HCT116 (cell line): Measurements from ENCODE around the gene FAM167B. TPM values are rescaled to one million over a fixed set of nuclear protein-coding genes. Genes with fewer than 3 reads are reported as not detected.

ENCODE experiments used
- ATAC-seq: fragments of 200-7000 bp; cut with Tn5 transposase; 2 replicates; pipeline ENCODE4 v1.9.1; 2020; ENCODE audit warnings: mild to moderate bottlenecking, moderate library complexity
- BruUV-seq: library from RNA; stranded (reverse); fragments of 400-500 nt; replicated peaks from 2 replicates; lab custom pipeline; 2021; lab: Mats Ljungman, UMichigan
- CTCF ChIA-PET: fragments of 300-600 bp; sonication (Branson Sonifier 250); formaldehyde crosslinking; loops from one replicate; lab custom pipeline; 2021; ENCODE audit warnings: antibody characterized with exemption; lab: Charles Lee
- POLR2A ChIA-PET: fragments of 300-600, 350-600 bp; sonication (Branson Sonifier 250); formaldehyde crosslinking; loops from one replicate; lab custom pipeline; 2021; ENCODE audit warnings: antibody characterized with exemption; lab: Charles Lee
- RAD21 ChIA-PET, 2 experiments: fragments of 300-600 bp; sonication (Branson Sonifier 250); formaldehyde crosslinking; loops; one replicate each; lab custom pipeline; 2023; ENCODE audit warnings: low total read pairs in 2 of 2; ENCODE audit not compliant: uncharacterized antibody in 2 of 2, unreplicated experiment in 2 of 2, low non-redundant PET in 1 of 2; lab: Charles Lee
- DNase-seq: peaks from one replicate; pipeline ENCODE4 v3.0.0-alpha.2; 2010; ENCODE audit warnings: low read depth, low spot score
- H2AFZ ChIP-seq: fragments of 200-600 bp; shearing (Covaris generic), sonication (generic); 2 replicates; pipeline ENCODE4 v1.6.1; 2017; ENCODE audit warnings: low read depth, mixed run types, mixed read lengths, antibody characterized with exemption, low read length; ENCODE audit not compliant: poor library complexity, severe bottlenecking
- H3K27ac ChIP-seq: 2 replicates; pipeline ENCODE4 v1.5.1; 2012; ENCODE audit warnings: low read depth, low read length
- H3K27me3 ChIP-seq: fragments of 200-600 bp; sonication (generic); 2 replicates; pipeline ENCODE4 v1.6.1; 2016; ENCODE audit warnings: mixed run types, low read length, mixed read lengths; ENCODE audit not compliant: insufficient read depth
- H3K36me3 ChIP-seq, 2 experiments: fragments of 200-500 bp in 1 of 2; fragments of 200-600 bp in 1 of 2; sonication (Bioruptor generic) in 1 of 2; sonication (generic) in 1 of 2; 2 replicates each; pipeline versions ENCODE4 v1.5.1 to v1.6.1; 2014 to 2016; ENCODE audit warnings: low read length in 2 of 2, inconsistent platforms in 1 of 2, mixed read lengths in 1 of 2, mixed run types in 1 of 2; ENCODE audit not compliant: insufficient read depth in 2 of 2, control insufficient read depth in 1 of 2
- H3K4me1 ChIP-seq, 2 experiments: fragments of 200-600 bp in 1 of 2; sonication (generic) in 1 of 2; 2 replicates each; pipeline versions ENCODE4 v1.5.1 to v1.6.1; 2012 to 2017; ENCODE audit warnings: low read length in 2 of 2, inconsistent platforms in 1 of 2, mild to moderate bottlenecking in 1 of 2, mixed read lengths in 1 of 2, mixed run types in 1 of 2, moderate library complexity in 1 of 2; ENCODE audit not compliant: insufficient read depth in 2 of 2, control insufficient read depth in 1 of 2
- H3K4me2 ChIP-seq: fragments of 200-600 bp; sonication (generic); 2 replicates; pipeline ENCODE4 v1.6.1; 2017; ENCODE audit warnings: mixed run types, low read length, mixed read lengths
- H3K4me3 ChIP-seq, 2 experiments: fragments of 200-600 bp in 1 of 2; sonication (generic) in 1 of 2; replicated peaks in 1 of 2; 2 replicates each; pipeline ENCODE4 v1.5.1; 2011 to 2016; ENCODE audit warnings: low read length in 2 of 2, control low read depth in 1 of 2, low read depth in 1 of 2, mild to moderate bottlenecking in 1 of 2, mixed read lengths in 1 of 2, mixed run types in 1 of 2
- H3K79me2 ChIP-seq: fragments of 200-600 bp; sonication (generic); 2 replicates; pipeline ENCODE4 v1.6.1; 2017; ENCODE audit warnings: mild to moderate bottlenecking, mixed run types, low read length, moderate library complexity, mixed read lengths; ENCODE audit not compliant: insufficient read depth
- H3K9ac ChIP-seq: fragments of 200-600 bp; sonication (generic); 2 replicates; pipeline ENCODE4 v1.6.1; 2016; ENCODE audit warnings: low read length, mixed read lengths
- H3K9me2 ChIP-seq: fragments of 200-600 bp; sonication (generic), shearing (Covaris generic); 2 replicates; pipeline ENCODE4 v1.6.1; 2017; ENCODE audit warnings: mixed run types, mild to moderate bottlenecking, moderate library complexity; ENCODE audit not compliant: insufficient read depth
- H3K9me3 ChIP-seq, 2 experiments: fragments of 200-500 bp in 1 of 2; fragments of 200-600 bp in 1 of 2; sonication (Bioruptor generic) in 1 of 2; sonication (generic) in 1 of 2; 2 replicates each; pipeline ENCODE4 v1.6.1; 2014 to 2017; ENCODE audit warnings: low read length in 2 of 2, mixed read lengths in 2 of 2, inconsistent platforms in 1 of 2, low read depth in 1 of 2, mild to moderate bottlenecking in 1 of 2, mixed run types in 1 of 2, moderate library complexity in 1 of 2; ENCODE audit not compliant: control insufficient read depth in 1 of 2, insufficient read depth in 1 of 2
- H4K20me1 ChIP-seq: fragments of 200-600 bp; sonication (generic), shearing (Covaris generic); 2 replicates; pipeline ENCODE4 v1.6.1; 2017; ENCODE audit warnings: mixed run types, mild to moderate bottlenecking, moderate library complexity; ENCODE audit not compliant: insufficient read depth
- CBX3 ChIP-seq: IDR thresholded peaks from 2 replicates; pipeline ENCODE4 v1.6.1; 2012; ENCODE audit warnings: low read depth
- CEBPB ChIP-seq: IDR thresholded peaks from 2 replicates; pipeline ENCODE4 v1.6.1; 2012; ENCODE audit warnings: low read depth
- ELF1 ChIP-seq: IDR thresholded peaks from 2 replicates; pipeline ENCODE4 v1.6.1; 2012; ENCODE audit warnings: low read depth, borderline replicate concordance
- EZH2 ChIP-seq: fragments of 200-600 bp; sonication (generic); IDR thresholded peaks from 2 replicates; pipeline ENCODE4 v1.6.1; 2017; ENCODE audit warnings: antibody characterized with exemption, mixed run types
- FOSL1 ChIP-seq: IDR thresholded peaks from 2 replicates; pipeline ENCODE4 v1.6.1; 2012; ENCODE audit warnings: low read depth
- JUND ChIP-seq: IDR thresholded peaks from 2 replicates; pipeline ENCODE4 v1.6.1; 2012
- POLR2AphosphoS5 ChIP-seq: IDR thresholded peaks from 2 replicates; pipeline ENCODE4 v1.6.1; 2011; ENCODE audit warnings: mild to moderate bottlenecking, low read depth, low read length, moderate library complexity
- SP1 ChIP-seq: IDR thresholded peaks from 2 replicates; pipeline ENCODE4 v1.6.1; 2012; ENCODE audit warnings: low read depth
- YY1 ChIP-seq: IDR thresholded peaks from 2 replicates; pipeline ENCODE4 v1.6.1; 2011; ENCODE audit warnings: low read length, low read depth, moderate library complexity, mild to moderate bottlenecking; ENCODE audit not compliant: insufficient replicate concordance; ENCODE audit errors: extremely low read depth
- ZFX ChIP-seq: fragments of 450-650 bp; IDR thresholded peaks from 2 replicates; pipeline ENCODE4 v1.6.1; 2017
- ZNF274 ChIP-seq: fragments of 200-500 bp; sonication (Bioruptor generic); IDR thresholded peaks from 2 replicates; pipeline ENCODE4 v1.6.1; 2014; ENCODE audit warnings: mild to moderate bottlenecking, low read depth, low read length, inconsistent platforms
- intact Hi-C: fragments of 100-400 bp; cut with micrococcal nuclease; formaldehyde crosslinking; loops from 2 replicates; pipeline ENCODE4 v1.10.0; 2022
- total RNA-seq: library from RNA; stranded (reverse); gene quantifications from one replicate; pipeline ENCODE4 v1.2.1, GENCODE V29; 2021; ENCODE audit not compliant: unreplicated experiment
- TF ChIP-seq, protein P1 (sequence below): IDR thresholded peaks from 2 replicates; pipeline ENCODE4 v1.6.1; 2011; ENCODE audit warnings: mild to moderate bottlenecking, low read length, moderate library complexity; ENCODE audit not compliant: insufficient replicate concordance; ENCODE audit errors: extremely low read depth
- TF ChIP-seq, protein P2 (sequence below), 3 experiments: fragments of 200-600 bp in 1 of 3; sonication (generic) in 1 of 3; IDR thresholded peaks in 2 of 3; conservative IDR thresholded peaks in 1 of 3; 2 replicates each; pipeline ENCODE4 v1.5.1; 2012 to 2017; ENCODE audit warnings: low read depth in 2 of 3, low read length in 2 of 3, antibody characterized with exemption in 1 of 3, borderline replicate concordance in 1 of 3, control low read depth in 1 of 3, mild to moderate bottlenecking in 1 of 3, mixed read lengths in 1 of 3, mixed run types in 1 of 3, moderate library complexity in 1 of 3; ENCODE audit not compliant: insufficient read depth in 1 of 3

Gene FAM167B
- total RNA-seq, 1 experiment from 2014 or later: 0.42 TPM

DNA sequence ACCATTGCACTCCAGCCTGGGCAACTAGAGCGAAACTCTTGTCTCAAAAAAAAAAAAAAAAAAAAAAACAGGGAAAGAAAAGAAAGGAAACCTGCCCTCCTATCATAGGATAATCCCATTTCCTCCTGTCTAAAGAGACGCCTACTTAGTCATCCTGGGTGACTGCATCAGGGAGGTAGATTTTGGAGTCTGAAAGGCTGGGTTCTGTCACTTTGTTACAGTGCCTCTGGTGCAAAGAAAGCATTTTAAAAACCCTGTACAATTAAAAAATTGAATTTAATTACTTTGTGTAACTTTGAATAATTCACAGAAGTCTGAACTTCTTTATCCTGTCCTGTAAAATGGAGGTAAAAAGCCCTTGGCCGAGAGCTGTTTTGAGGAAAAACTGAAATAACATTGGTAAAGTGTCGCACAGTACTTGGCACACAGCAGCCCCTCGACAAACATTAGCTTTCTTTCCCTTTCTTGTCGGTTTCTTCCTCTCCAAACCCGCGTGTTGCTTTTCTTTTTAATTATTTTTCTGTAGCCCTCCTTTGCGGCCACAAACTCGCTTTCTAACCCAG is 44.2 kb downstream of the FAM167B start:
- Histone ChIP-seq H3K79me2 (peaks cover 42% of the 10 kb centered on the region), H3K27me3 (no peaks in the 10 kb centered on the region), H3K36me3 (no peaks in the 10 kb centered on the region), H3K4me1 (peaks cover 15 to 32% of the 10 kb centered on the region in 2 experiments), H4K20me1 (no peaks in the 10 kb centered on the region), H3K27ac (peak overlapping the region; percentile 97), H3K4me3 (peak overlapping the region; percentile 98 to 100), H3K9me2 (no peaks in the 10 kb centered on the region), H3K9me3 (no peaks in the 10 kb centered on the region), H3K4me2 (peak overlapping the region; percentile 95), H3K9ac (peak overlapping the region; percentile 94), H2AFZ (peak overlapping the region; percentile 62)
- ATAC-seq: peak; percentile 27; the same call in 1 of the 2 replicates
- ChIA-PET CTCF (interaction anchor here (0.6 to 1.4 kb wide), 6 partner anchors 13 to 110 kb away, joined by 3 to 7 read pairs (median 4); no protein-coding TSS in a partner anchor), RAD21 (interaction anchor here in 1 of 2 experiments (0.7 kb wide), 1 partner anchor 58 kb away, joined by 4 read pairs; no protein-coding TSS in a partner anchor), POLR2A (interaction anchor here (0.7 to 1.4 kb wide), 3 partner anchors 16 to 50 kb away, joined by 3 to 8 read pairs (median 5); partner anchors contain the start of gene MARCKSL1)
- intact Hi-C loops: loop anchor here (5.0 kb wide), 1 partner anchor 74 kb away; no protein-coding TSS in a partner anchor
- TSS peak; percentile 99 for BruUV-seq
- TF ChIP-seq YY1 (no peak), ELF1 (no peak), FOSL1 (peak; percentile 44; the same call in 1 of the 2 replicates)
- no peak for DNase-seq

DNA sequence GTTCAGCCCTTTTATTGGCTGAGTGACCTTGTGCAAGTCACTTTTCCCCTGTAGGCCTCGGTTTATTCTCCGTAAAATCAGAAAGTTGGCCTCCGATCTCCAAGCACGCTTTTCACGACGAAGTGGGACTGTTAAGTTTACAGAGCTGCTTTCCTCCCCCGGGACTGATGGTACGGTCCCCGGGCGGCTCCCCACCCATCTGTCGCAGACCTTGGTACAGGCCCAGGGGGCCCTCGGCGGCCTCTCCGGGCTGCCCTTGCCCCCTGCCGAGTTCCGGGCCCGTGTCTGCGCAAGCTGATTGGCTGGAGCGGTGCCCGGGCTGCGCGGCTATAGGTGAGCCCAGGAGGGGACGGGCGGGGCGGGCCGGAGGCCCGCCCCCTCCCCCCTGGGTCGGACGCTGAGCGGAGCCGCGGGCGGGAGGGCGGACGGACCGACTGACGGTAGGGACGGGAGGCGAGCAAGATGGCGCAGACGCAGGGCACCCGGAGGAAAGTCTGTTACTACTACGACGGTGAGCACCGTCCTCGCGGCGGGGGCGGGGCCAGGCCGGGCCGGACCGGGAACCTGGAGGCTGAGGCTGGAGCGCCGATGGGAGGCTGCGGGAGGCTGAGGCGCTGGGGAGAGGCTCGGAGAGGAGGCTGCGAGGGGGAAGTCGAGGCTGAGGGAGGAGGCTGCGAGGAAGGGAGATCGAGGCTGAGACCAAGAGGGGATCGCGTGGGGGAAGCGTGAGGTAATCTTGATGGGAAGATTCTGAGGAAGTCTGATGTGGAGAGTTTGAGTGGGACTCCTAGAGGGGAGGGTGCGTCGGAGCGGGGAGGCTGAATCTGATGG is 44.9 kb downstream of the FAM167B start, which contains the start of gene HDAC1:
Gene HDAC1 (plus strand): TSS at position 376 of the 831 bp plus-strand sequence. CDS start 87 bp downstream, at position 463.
- RAD21 ChIA-PET: no interaction called here
- H3K9me3 ChIP-seq: no peaks in the 10 kb centered on the region
- CTCF ChIA-PET: interaction anchor here (0.6 to 1.4 kb wide), 3 partner anchors 12 to 76 kb away, joined by 3 to 7 read pairs (median 4); no protein-coding TSS in a partner anchor
- DNase-seq (peak; percentile 91), ATAC-seq (peak; percentile 95)
- H4K20me1 ChIP-seq: no peaks in the 10 kb centered on the region
- no TSS peak for BruUV-seq
- POLR2A ChIA-PET: interaction anchor here (0.7 to 1.4 kb wide), 4 partner anchors 15 to 51 kb away, joined by 3 to 8 read pairs (median 4); partner anchors contain the start of gene MARCKSL1
- H3K4me3 ChIP-seq: peak within 1 kb of the TSS; percentile 98 to 100
- H3K4me2 ChIP-seq: peak within 1 kb of the TSS; percentile 95
- peak within 1 kb of the TSS; percentile 94 for H3K9ac ChIP-seq
- H3K79me2 ChIP-seq: peaks cover 49% of the 10 kb centered on the region
- H3K9me2 ChIP-seq: no peaks in the 10 kb centered on the region
- peak within 1 kb of the TSS; percentile 62 for H2AFZ ChIP-seq
- peak within 1 kb of the TSS; percentile 97 for H3K27ac ChIP-seq
- peaks cover 0 to 2% of the 10 kb centered on the region in 2 experiments; a peak in 1 of 4 replicates for H3K36me3 ChIP-seq
- no peaks in the 10 kb centered on the region for H3K27me3 ChIP-seq
- peaks cover 15 to 32% of the 10 kb centered on the region in 2 experiments for H3K4me1 ChIP-seq
- intact Hi-C loops: loop anchor here (5.0 kb wide), 1 partner anchor 75 kb away; no protein-coding TSS in a partner anchor
- TF ChIP-seq ZNF274 (no peak), CBX3 (peak; percentile 79), SP1 (peak; percentile 84), CEBPB (no peak), JUND (peak; percentile 76), ZFX (no peak), EZH2 (no peak), POLR2AphosphoS5 (peak; percentile 78)
- TF ChIP-seq, protein P1, sequence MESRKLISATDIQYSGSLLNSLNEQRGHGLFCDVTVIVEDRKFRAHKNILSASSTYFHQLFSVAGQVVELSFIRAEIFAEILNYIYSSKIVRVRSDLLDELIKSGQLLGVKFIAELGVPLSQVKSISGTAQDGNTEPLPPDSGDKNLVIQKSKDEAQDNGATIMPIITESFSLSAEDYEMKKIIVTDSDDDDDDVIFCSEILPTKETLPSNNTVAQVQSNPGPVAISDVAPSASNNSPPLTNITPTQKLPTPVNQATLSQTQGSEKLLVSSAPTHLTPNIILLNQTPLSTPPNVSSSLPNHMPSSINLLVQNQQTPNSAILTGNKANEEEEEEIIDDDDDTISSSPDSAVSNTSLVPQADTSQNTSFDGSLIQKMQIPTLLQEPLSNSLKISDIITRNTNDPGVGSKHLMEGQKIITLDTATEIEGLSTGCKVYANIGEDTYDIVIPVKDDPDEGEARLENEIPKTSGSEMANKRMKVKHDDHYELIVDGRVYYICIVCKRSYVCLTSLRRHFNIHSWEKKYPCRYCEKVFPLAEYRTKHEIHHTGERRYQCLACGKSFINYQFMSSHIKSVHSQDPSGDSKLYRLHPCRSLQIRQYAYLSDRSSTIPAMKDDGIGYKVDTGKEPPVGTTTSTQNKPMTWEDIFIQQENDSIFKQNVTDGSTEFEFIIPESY: no peak
- TF ChIP-seq, protein P2, sequence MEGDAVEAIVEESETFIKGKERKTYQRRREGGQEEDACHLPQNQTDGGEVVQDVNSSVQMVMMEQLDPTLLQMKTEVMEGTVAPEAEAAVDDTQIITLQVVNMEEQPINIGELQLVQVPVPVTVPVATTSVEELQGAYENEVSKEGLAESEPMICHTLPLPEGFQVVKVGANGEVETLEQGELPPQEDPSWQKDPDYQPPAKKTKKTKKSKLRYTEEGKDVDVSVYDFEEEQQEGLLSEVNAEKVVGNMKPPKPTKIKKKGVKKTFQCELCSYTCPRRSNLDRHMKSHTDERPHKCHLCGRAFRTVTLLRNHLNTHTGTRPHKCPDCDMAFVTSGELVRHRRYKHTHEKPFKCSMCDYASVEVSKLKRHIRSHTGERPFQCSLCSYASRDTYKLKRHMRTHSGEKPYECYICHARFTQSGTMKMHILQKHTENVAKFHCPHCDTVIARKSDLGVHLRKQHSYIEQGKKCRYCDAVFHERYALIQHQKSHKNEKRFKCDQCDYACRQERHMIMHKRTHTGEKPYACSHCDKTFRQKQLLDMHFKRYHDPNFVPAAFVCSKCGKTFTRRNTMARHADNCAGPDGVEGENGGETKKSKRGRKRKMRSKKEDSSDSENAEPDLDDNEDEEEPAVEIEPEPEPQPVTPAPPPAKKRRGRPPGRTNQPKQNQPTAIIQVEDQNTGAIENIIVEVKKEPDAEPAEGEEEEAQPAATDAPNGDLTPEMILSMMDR (IDR thresholded peaks at IDR 0.05 in 2 of 3, conservative IDR thresholded peaks at IDR 0.05 in 1 of 3; ENCODE audit: borderline replicate concordance in 1 of 3, insufficient read depth in 1 of 3, low read depth in 2 of 3, low read length in 2 of 3): no peak
